NCI-H128 (cell line): ENCODE data around the gene PAPPA2.
"Not testable (repeated sequence)": the region's sequence is repeated elsewhere in the genome, so short reads cannot be mapped to it uniquely, and the experiment has no call there.

Source experiments
- DNase-seq: peaks from one replicate; lab custom pipeline; 2025; ENCODE audit not compliant: unreplicated experiment; lab: John Stamatoyannopoulos, UW

Gene PAPPA2

DNA sequence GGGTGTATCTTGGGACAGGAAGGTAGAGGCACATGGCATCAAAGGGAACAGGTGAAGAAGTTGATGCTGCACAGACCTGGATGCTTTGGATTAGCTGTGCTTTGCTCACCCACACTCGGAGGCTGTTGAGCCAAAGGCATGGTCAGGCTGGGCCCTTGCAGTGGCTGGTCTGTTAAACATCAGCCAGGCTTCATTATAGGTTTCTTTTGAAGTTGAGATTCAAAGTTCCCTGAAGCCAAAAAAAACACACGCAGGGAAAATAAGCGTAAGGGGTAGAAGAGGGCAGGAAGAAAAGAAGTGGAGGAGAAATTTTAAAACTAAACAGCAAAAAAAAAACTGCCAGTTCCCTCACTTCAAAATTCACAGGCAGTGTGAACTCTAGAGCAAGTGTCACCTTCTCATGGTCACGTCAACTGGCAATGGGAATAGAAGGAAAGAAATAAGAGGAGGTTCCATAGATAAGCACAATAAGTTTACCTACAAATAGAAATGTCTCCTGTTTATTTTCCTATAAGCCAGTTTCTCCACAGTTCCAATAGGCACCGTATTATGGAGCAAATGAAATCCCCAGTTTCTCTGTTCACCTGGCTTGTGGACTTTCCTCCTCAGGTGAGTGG is 139.5 kb downstream of the PAPPA2 start:
- no peak for DNase-seq

DNA sequence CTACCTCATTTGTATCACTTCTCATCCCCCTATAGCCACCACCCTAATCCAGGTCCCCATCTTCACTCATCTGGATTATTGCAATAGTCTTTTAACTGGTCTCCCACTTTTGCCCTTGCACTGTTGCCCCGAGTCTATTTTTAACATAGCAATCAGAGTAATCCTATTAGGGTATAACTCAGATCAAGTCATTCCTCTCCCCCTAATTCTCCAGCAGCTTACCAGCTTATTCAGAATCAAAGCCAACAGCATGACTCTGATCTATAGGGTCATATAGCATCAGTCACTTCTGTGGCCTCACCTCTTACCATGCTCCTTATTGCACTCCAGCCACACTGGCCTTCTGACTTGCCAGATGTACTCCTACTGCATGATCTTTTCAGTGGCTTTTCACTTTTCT is 140.7 kb downstream of the PAPPA2 start:
- no peak for DNase-seq

DNA sequence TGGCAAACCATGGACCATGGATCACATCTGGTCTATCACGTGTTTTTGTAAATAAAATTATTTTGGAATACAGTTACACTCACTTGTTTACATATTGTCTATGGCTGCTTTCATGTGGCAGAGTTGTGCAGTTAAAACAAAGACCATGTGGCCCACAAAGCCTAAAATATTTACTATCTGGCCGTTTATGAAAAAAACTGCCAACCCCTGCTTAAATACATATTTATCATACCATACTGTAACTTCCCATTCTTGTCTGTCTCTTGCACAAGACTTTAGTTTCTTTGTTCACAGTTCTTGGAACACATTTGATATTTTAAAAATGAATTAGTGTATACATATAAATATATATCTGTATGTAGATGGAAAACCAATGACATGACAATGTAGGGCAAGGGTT is 141.5 kb downstream of the PAPPA2 start:
- no peak for DNase-seq

DNA sequence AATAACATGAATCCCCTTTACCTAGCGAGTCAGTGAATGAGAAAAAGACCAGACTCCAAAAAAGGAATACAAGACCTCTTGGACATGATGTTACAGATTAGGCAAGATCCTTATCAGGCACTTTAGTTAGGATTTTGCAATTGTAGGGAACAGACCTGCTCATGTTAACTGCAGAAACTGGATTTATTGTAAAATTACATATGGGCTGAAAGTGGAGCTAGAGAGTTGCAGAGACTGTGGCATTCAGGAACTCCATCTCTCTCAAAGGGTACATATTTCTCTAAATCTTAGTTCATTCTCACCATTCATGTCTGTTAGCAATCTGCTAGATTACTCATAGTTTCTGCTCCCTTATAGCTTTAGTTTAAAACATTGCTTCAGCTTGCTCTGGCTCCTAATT is 142.2 kb downstream of the PAPPA2 start:
- no peak for DNase-seq

DNA sequence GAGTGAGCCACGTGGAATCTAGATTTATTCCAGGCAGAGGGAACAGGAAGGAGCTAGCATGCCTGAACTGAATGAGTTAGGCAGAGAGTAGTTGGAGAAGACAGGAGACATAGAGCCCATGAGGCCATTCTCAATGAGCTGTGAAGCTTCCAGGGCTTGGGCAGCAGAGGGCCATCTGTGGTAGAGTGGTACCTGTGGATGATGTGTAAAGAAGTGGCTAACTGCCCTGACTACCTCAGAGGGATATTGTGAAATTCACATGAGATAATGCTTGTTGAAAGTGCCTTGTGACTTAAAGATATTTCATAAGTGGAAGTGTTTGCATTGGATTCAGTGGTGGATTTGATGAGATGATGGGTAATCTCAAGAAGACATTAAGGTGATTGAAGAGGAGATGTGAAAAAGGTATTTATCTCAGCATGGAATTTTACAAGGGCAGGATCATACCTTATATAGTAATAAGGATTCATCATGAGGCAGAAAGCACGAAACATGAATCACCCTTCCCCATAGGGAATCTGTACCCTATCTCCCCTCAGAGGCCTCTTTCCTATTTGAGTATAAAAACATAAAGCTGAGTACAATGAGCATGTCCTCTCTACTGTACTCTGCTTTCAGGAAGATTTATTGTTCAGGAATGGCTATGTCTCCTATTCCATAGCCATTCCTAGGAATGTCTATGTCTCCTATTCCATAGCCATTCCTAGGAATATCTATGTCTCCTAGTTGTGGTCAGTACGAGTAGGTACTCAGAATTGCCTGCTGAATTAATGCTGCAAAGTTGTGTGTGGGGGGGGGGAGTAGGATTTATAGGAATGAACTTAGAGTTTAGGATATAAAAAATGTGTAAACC is 146.8 kb downstream of the PAPPA2 start:
- DNase-seq, result no peak

DNA sequence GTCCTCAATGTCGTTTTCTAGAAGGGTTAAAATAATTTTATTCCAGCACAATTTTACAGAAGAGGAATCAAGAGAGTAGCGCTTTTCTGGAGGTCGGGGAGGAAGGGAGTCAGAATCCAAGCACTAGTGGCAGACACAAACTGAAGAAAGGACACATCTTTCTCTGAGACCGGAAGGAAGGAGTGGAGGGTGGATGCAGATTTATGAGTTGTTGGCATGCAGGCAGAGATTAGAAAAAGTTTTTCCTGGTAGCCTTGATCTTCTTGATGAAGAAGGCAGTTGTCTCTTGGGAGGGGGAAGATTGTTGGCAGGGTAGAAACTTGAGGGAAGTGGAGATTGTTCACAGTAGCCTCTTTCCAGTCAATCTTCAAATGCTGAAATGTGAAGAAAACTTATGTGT is 149.8 kb downstream of the PAPPA2 start:
- DNase-seq, result no peak

DNA sequence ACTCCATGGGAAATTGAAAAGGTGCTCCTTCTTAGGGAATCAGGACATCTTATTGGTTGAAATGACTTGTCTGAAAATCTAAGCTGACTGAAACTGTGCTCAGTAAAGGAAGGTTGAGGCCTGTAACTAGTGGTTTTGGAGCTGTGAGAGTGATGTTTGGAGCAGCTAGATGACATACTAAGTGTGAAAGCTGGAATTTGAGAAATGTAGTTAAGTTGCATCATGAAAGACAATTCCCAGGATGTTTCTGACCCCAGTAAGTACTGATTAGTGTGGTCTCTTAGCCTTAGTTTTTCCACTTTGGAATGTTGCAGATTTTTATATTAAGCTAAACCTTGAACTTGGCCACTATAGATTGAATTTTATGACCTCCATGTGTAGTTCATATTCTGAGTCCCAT is 154.9 kb downstream of the PAPPA2 start:
- no peak for DNase-seq

DNA sequence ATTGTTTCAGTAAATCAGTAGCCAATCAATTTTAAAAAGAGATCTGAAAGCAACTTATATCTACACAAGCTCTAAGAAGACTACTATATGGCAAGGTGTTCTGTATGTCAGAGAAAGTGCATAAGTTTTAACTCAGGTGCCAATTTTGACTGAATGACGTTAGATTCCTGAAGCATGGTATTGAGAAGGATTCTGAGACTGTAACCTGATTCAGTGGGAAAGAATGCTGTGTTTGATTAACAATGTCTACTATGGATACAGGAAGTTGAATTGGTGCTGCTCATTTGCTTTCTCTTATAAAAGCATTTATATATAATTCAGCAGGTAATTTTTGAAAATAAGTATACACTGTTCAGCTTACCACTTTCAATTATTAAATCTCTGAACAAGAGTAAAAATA is 156.3 kb downstream of the PAPPA2 start:
- no peak for DNase-seq

DNA sequence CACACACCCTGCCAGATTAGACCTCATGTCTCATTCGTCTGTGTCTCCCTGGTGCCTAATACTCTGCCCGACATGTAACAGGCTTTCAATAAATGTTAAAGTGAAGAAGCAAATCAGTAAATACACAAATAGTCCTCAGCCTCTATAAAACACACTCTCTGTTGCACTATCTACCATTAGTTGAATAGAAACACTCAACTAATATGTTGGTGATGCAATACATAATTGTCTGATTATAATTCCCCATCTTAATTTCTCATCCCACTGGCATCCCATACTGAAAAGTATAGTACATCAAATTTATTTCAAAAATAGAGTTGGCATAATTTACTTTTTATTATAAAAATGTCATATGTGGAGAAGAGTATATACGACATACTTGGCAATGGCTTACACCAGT is 162.4 kb downstream of the PAPPA2 start:
- no peak for DNase-seq

DNA sequence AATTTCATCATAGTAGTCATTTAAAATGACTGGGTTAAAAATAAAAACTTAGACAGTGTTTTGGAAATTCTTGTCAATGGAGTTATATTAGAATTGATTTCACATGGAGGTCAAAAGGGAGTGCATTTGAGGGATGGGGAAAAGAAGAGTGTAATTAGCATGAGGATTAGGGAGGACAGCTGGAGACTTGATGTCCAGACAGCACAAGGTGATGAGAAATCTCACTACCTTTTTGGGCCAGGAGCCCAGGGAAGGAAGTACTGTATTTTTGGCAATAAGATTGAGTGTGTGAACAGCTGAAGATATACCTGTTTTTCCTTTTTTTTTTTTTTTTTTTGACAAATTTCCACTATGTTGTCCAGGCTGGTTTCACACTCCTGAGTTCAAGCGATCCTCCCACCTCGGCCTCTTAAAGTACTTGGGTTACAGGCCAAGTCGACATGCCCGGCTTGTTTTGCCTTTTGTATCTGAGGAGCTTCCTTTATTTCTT is 163.6 kb downstream of the PAPPA2 start:
- DNase-seq, result no peak

DNA sequence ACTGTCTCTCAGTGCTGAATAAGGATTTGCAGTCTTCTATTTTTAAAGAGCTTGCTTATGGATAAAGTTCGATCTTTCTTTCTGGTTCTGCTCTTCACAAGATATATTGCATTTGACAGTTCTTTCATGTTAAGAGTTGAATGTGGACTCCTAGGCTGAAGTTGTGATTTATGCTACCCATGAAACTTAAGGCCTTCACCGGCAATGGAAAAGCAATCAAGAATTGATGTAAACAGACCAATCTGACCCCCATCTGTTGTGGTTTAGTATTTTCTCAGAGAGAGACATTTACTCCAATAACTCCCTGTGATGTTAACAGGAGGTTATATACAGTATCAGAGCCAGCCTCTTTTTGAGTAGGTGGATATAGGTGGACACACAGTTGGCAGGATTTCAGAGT is 165.8 kb downstream of the PAPPA2 start:
- DNase-seq, result no peak

DNA sequence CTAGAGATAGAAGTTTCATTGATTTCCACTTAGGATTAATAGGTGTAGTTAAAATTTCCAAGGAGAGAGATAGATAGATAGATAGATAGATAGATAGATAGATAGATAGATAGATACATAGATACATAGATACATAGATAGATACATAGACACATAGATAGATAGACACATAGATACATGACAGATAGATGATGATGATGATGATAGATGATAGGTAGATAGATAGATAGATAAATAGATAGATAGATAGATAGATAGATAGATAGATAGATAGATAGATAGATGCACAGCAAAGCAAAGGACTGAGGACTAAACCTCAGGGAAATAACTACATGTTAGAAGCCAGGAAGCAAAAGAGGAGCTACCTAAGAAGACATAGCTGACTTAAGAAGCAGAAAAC is 171.8 kb downstream of the PAPPA2 start:
- DNase-seq, result not testable (repeated sequence)

DNA sequence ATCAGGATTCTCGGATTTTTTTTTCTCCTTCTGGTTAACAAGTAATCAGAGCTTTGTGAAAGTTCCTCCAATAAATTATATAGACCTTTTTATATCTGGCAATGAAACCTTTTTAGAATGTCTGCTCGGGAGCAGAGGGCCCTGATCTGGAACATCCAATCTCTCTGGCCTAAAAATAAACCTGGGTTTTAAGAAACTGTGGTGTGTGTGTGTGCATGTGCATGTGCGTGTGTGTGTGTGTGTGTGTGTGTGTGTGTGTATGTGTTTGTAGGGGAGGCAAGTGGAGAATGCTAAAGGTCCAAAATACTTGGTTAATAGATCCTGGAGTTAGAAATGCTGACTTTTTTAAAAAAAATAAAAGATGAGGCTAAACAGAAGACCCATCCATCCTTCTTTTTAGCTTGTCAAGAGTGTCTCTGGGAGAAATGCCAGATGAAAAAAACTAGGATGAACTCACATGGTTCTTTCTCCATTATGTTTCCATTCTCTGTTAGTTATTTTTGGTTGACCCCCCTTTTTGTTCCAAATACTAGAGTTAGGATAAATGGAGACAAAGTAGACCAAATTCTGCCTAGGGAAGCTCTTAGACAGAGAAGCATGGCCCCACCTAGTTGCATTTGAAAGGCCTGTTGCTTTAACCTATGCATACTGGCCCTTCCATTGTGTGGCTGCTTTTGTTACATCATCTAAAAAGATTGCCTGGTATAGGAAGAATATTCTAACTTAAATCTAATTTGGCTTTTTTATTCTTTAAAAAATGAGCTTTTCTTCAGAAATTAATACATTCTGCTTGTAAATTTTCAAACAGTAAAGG is 175.9 kb downstream of the PAPPA2 start:
- no peak for DNase-seq

DNA sequence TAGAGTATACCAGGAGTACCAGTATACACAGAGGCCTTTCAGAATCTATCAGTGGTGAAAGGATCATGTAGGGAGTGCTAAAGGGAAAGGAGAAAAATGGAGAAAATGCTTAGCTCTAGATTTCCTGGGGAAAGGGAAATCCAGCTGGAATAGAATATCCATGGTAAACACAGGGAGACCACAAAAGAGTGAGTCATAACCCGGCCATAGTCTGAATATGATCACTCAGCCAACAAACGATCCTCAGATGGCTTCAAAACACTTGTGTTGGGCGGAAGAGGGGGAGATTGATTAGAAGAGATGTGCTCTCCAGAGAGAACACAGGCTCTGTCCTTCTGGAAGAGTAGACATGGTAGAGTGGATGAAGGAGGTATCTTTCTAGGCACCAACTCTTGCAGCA is 180.6 kb downstream of the PAPPA2 start:
- DNase-seq, result no peak

DNA sequence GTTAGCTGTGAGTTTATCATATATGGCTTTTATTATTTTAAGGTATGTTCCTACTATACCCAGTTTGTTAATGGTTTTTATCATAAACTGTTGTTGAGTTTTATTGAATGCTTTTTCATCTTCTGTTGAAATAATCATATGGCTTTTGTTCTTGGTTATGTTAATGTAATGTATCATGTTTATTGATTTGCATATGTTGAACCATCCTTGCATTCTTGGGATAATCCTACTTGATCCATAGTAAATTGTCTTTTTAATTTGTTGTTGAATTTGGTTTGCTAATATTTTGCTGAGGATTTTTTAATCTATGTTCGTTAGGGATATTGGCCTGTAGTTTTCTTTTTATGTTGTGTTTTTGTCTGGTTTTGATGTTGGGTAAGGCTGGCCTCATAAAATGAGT is 185.6 kb downstream of the PAPPA2 start:
- no peak for DNase-seq

DNA sequence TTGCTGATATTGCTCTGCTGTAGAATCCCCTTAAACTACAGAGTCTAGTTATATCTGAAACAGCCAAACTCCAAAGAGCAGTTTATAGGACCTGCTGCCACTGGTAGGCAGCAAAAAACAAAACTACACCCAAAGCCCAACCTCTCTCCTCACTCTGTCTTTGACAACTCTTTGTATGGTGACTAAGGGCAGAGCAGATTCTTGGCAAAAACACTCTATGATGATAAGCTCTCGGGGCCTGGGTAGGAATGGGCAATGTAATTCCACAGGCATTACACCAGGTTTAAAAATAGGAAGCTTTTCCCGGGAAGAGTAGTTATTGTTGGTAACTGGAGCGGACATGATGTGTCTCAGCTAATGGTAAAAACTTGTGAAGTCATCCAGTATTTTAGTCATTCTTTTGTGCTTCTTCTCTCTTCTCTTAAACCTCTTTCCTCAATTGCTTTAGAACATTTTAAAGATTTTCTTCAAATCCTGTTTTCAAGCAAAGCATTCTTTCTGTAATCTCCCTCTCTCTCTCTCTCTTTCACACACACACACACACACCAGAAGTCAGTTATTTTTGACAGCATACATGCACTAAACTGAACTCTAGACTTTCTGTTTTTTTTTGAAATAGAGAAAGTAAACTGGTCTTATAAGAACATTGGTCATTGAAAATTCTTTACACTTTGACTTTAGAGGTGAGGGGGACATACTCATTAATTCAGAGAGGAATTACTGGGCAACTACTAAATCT is 193.5 kb downstream of the PAPPA2 start:
- DNase-seq, result no peak

DNA sequence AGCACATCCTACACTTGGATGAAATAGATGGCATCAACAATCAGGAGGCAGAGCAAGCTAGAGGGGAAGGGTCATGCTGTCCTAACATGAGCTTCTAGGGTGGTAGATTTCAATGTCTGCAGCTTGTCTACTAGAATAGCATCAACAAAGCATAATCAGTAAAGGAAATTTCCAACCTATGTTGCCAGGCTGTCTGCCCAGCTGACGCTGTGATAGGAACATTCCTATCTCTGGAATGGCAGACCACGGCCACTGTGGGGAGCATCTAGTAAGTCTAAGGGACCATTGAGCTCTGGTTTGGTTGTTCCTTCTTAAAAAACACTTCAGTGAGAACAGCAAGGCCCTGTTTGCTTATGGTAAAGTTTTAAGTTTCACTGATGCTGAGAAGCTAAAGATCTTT is 206.8 kb downstream of the PAPPA2 start:
- DNase-seq, result no peak

DNA sequence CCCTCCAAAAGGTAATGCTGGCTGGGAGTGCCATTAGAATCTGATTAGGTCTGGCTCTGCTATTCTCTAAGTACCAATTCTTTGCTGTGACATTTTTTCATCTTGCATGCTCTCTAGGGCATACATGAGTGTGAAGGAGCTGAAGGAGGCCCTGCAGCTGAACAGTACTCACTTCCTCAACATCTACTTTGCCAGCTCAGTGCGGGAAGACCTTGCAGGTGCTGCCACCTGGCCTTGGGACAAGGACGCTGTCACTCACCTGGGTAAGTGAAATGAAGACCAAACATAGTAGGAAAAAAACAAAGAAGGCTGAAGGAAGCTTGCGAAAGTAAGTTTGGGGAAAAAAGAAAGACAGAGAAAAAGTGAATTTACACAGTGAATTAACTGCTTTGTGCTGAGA is 207.9 kb downstream of the PAPPA2 start:
- no peak for DNase-seq

DNA sequence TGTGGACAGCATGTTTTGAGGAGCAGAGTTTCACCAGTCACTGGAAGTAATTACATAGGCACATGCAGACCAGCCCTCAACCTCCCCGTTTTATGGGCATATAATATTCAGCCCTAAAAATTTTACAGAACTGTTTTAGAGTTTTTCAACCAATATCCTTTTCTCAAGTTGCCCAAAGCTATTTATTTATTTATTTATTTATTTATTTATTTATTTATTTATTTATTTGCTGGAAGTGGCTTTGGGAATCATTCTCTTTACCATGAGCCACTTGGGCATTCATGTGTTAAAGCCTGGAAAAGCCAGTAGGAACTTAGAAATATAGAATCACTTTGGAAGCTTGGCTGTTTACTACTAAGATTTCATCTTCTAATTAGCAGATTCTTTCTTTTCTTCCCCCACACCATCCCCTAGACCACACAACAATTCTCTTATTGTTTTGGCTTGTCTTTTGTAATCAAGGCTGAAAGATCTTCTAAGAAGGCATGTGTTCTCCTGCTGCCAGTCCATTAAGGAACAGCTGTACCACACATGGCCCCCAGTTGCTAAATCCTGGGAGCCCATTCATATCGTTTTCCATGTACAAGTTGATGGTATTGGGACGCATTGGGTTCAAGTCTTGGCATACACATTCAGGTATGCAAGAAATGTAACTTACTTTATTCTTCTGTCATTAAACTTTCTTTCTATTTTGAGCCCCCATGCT is 220.0 kb downstream of the PAPPA2 start:
- no peak for DNase-seq
